Measurements from ENCODE around the gene TRMO. TPM values are rescaled to one million over a fixed set of nuclear protein-coding genes. Genes with fewer than 3 reads are reported as not detected.

The TRMO gene
- total RNA-seq, 2 donors from 2014 or later: 14.0 to 15.0 TPM

DNA sequence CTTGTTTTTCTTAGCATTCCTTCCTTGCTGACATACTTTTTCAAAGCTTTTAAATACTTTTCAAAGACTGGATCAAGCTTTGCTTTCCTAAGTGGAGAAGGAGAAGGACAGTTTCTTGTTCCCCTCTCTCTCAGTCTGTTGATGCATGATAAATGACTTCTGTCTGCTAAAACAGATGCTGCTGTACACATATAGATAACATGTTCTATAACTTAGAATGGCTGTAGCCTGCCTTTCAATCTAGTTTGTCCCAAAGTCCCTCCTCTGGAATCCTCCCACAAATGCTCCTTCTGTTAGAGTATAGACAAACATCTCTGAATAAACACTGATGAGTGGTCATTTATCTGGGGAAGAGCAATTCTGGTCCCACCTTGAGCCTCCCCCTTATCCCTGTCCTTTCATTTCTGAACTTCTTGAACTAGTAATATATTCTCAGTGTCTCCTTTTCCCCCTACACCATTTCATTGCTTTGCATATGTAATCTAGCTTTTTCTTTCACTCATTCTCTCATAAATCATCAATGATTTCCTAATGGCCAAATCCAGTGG, 21.1 kb upstream of the TRMO start:
- ATAC-seq: no peak

DNA sequence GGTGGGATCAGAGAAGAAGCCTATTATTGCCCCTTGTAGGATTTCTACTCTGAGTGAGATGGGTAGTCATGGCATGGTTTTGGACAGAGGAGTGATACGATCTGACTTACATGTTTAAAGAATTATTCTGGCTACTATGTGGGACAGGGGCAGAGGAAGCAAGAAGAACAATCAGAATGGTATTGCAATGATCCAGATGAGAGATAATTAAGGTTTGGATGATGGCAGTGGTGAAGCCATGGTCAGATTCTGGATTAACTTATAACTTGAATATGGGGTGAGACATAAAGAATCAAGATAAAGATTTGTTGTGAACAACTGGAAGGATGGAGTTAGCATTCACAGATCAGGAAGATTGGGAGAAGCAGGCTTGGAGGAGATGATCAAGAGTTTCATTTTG, 19.0 kb upstream of the TRMO start:
- ATAC-seq: no peak
- no peak for DNase-seq
- intact Hi-C loops (cut with DNase I, micrococcal nuclease): no loop called here

More for the DNA sequence above, 21.1 kb upstream of the TRMO start:
- intact Hi-C loops (cut with DNase I, micrococcal nuclease): no loop called here
- DNase-seq: no peak

DNA sequence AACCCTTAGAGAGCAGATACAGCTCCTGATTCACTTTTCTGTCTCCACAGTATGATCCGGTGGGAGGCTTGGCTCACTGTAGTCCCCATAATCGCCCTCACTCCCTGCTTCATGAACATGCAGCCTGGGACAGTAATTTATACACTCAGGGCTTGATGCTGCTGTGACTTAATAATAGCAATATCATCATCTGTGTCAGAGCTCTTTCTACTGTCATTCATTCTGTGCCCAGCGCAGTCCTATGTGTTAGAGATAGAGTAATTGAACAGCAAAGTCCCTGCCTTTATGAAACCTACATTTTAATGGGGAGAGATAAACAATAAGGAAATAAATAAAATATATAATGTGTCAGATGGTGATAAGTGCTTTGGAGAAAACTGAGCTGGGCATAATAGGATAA, 18.4 kb upstream of the TRMO start:
- intact Hi-C loops (cut with DNase I, micrococcal nuclease): no loop called here
- ATAC-seq (no peak), DNase-seq (no peak)

DNA sequence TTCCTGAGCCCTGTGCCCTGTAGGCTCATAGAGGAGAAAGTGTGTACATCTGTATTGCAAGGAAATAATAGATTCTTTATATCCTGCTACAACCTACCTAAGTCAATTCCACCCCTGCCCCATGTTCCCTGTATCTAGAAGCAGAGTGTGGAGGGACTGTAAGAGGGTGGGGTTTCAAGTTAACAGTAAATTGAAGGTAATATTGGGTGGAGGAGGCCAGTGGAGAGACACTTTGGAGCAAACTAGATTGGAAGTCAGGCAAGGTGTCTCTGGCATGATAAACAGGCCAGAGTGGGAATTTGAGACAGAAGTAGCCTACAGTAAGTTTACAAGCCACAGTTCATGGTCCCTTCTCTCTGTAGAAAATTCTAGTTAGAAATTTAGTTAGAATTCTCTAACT, 17.9 kb upstream of the TRMO start:
- intact Hi-C loops (cut with DNase I, micrococcal nuclease): no loop called here
- DNase-seq: no peak
- no peak for ATAC-seq

DNA sequence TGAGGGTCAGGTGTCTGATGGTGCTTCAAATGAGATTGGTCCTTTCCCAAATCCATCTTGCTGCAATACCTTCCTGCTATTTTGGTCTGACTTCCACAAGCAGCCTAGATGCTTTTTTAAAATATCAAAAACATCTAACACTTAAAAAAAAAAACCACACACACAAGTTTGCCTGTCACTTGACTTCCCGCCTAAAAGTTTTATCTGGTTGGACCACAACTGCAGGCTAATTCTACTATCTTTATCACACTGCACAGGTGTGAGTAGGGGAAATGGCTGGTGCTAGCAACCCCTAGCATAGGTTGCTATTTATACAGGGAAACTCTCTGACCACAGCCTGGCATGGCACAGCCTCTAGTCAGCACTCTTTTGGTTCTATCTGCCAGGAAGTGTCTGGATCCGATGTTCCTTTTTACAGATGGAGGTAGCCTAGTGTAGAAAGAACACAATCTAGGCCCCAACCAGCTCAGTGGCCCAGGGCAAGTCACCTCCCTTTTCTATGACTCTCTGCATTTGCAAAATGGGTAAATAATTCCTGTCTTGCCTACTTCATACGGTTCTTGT, 15.9 kb upstream of the TRMO start, which contains the start of gene HEMGN:
TSS of gene HEMGN (minus strand) at position 92 of the 564 bp plus-strand sequence. CDS start at position 56, 36 bp downstream.
- DNase-seq (no peak), ATAC-seq (peak; percentile 33)
- intact Hi-C loops (cut with DNase I, micrococcal nuclease): no loop called here

DNA sequence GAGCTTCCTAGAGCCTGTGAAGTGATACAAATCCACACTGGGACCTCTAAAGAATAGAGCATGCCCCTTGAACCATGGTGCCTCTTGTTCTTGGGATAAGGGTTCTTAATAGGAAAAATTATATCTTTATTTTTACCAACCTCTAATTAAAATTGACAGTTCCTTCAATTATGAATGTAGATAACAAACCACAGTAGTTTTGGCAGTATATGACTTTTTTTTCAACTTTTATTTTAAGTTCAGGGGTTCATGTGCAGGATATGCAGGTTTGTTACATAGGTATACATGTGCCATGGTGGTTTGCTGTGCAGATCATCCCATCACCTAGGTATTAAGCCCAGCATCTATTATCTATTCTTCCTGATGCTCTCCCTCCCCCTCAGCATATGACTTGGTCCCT, 14.7 kb upstream of the TRMO start:
- ATAC-seq (no peak), DNase-seq (no peak)
- intact Hi-C loops (cut with DNase I, micrococcal nuclease): no loop called here

DNA sequence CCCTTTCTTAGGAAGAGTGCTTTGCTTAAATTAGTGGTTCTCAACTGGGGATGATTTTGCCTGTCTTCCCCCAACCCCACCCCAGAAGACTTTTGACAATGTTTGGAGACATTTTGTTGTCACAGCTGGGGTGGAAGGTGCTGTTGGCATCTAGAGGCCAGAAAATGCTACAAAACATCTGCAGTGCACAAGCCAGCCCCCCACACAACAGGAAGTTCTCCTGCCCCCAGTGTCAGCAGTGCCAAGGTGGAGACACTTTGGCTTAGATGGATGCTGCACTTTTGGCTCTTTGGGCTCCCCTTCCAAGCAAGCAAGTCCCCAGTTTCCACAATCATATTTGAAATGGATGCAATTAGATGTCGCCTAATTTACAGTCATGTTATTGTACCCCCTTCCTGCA, 13.0 kb upstream of the TRMO start:
- intact Hi-C loops (cut with DNase I, micrococcal nuclease): no loop called here

DNA sequence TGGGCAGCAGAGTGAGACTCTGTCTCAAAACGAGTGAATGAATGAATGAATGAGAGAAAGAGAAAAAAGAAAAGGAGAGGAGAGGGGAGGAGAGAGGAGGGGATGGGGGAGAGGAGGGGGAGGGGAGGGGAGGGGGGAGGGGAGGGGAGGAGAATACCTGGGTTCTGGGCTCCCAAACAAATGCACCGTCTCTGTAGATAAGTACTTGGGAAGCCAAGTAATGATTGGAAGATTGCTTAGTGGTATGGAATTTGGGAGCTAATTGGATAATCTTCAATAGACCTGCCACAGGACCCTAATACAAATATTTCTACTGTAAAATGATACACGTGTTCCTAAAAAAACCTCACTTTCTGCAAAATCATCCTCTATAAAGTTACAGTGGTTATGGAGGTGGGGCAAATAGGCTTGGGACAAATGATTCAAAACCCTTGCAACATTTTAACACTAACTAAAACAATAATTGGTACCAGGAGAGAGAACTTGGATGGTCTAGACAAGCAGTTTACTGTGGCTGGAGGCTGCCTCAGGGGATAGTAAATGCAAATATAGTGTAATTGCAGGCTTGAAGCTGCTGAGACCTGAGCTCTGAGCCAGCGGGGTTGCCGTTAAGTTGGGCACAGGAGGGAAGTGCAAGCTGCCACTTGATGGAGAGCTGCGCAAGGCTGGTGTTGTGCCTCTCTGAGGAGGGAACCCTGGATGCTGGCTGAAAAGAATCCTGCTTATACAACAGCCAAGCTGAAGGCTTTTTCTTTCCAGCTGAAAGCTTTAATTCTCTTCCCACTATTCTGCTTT, 12.2 kb upstream of the TRMO start:
- no peak for ATAC-seq
- intact Hi-C loops (cut with DNase I, micrococcal nuclease): no loop called here
- DNase-seq: no peak

More for the DNA sequence above, 13.0 kb upstream of the TRMO start:
- DNase-seq: no peak
- no peak for ATAC-seq

DNA sequence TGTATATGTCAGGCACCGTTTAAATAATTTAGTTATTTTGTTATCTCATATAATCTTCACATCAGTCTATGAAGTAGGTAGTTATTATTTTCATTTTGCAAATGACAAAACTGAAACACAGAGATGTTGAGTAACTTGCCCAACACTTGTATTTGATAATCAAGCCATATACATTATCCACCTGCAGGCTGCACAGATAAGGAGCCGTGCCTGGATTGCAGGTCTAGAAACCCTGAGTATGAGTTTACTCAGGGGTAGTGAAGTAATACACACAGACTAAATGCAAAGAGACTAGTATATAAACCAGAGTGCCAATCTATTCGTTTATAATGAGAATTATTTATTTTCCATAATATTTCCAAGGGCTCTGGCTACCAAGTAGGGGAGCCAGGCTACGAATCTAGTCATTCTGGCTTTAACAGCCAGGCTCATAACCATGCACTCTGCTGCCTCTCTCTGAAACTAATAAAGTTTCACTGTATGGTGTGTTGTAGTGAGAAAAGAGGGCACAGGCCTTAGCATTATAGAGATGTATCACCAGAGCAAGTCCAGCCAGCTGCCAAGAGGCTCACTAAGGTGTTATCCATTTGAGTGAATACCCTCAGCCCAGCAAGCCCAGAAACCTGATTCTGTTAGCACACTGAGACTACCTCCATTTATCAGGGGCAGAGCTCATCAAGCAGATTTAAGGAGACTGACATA, 11.1 kb upstream of the TRMO start:
- no peak for DNase-seq
- intact Hi-C loops (cut with DNase I, micrococcal nuclease): no loop called here
- ATAC-seq: no peak

DNA sequence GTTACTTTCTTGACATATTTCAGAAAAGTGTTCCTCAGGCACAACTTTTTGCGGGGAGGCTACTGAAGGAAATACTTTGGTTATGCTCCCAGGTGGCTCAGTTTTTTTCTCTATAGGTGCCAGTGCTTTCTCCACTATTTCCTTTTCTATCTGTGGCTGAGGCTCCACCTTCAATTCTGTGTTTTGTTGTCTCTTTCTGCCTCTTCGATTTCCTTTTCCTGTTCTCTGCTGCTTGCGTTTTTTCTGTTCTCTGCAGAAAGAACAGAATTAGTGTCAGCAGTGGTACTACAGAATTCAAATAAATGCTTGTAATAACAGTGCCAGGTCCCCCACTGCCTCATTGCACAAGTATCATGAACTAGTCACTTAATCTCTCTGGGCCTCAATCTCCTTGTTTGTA, 8.7 kb upstream of the TRMO start:
- DNase-seq: no peak
- intact Hi-C loops (cut with DNase I, micrococcal nuclease): no loop called here
- no peak for ATAC-seq

DNA sequence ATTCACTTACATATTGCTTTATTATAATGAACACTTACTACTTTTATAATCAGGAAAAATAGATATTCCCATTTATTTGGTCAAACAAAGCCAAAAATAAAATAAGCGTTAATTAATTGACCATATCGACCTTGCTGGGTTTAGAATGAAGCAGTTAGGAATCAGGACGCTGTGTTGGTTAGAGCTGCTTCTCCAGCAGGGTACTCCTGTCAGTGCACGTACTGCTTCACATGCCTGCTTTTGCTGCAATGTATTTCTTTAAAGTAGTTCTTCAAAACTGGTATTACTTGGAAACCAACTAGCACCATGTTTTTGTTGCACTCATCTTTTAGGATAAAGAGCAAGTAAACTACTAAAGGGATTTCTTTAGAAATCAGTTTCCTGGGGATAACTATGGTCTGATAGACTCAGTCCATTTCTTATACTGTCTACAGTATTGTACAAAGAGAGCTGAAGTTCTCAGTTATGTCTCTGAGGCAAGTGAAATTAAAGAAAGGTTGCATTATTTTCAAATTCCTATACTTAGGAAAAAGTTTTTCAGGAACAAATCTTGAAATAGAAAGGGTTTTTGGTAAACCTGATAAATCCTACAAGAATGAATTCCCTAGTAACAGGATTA, 6.8 kb upstream of the TRMO start:
- intact Hi-C loops (cut with DNase I, micrococcal nuclease): loop anchor here in 1 of 2 donors (10.0 kb wide), 2 partner anchors 56 to 106 kb away; partner anchors contain the start of gene ANP32B
- DNase-seq: no peak
- no peak for ATAC-seq

DNA sequence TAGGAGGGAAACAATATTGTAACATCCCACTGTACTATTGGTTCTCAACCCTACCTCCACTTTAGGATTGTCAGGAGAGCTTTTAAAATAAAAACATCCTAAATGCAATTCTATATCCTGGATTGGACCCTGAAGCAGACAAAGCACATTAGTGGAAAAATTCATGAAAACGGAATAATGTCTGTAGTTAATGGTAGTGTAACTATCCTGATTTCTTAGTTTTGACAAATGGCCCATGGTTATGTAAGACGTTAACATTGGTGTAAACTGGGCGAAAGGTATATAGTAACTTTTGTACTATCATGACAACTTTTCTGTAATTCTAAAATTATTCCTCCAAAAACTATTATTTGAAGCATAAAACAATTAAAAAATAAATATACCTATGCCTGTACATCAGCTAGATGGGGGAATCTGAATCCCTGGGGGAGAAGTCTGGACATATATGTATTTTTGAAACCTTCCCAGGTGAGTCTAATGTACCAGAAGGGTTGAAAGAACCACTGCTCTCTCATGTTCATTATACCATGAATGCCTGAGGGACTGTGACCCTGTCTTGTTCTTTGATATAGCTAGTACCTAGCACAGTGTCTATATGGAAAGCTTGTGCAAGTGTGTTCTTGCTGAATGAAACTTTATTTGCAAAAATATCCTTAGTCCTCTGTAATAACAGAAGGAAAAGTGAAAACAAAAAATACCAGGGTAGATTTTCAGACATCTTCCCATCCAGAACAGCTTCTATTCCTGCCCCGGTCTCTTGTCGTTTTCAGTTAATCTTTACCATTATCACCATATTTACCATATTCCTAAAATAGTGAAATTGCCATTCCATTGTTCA, 3.4 kb upstream of the TRMO start:
- intact Hi-C loops (cut with DNase I, micrococcal nuclease): loop anchor here in 1 of 2 donors (10.0 kb wide), 2 partner anchors 59 to 109 kb away; partner anchors contain the start of gene ANP32B
- DNase-seq: no peak
- ATAC-seq: no peak

DNA sequence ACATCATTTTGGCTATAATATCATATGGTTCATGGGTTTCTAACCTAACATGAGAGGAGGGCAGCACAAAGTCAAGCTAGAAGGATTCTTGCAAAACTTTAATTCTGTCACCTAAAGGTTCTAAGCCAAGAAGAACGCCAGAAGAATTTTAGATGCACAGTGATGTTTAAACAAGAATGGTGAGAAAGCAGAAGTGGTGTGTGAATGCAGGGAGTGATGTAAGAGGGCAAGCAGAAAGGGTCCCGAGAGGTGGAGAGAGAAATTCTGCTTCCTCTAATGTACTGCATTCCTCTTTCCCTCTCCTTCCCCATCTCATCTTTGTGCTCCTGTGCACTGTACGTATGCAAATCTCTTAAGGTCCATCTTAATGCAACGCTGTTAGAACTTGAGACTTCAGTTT, 2.1 kb upstream of the TRMO start:
- no peak for DNase-seq
- no peak for ATAC-seq
- intact Hi-C loops (cut with DNase I, micrococcal nuclease): loop anchor here in 1 of 2 donors (5.0 to 10.0 kb wide), 3 partner anchors 60 to 333 kb away; partner anchors contain the start of genes ANP32B and TBC1D2

DNA sequence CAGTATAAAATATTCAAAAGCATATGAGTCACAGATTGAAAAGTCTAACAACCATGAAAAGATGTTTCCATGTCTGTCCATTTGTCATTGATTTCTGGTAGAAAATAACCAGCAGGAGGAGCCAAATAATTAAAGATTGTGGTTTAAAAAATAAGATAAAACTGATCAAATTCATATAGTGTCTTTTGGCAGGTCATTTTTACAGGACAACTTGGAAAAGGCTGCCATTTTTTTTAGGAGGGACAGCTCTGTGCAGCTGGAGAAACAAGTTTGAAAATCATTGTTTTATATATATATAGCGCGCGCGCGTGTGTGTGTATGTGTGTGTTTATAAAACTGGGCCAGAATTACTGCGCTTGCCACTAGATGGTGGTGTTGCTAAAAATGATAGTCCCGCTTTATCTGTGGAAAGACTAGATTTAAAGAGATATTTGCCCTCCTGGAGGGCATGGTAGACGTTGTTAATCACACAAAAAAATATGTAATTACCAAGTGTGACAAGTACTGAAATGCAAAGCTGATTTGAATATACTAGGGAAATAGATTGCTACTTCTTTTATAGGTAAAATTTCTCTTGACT, 1.3 kb upstream of the TRMO start:
- peak; percentile 73 to 90 for DNase-seq
- intact Hi-C loops (cut with DNase I, micrococcal nuclease): loop anchor here in 1 of 2 donors (5.0 to 10.0 kb wide), 3 partner anchors 61 to 334 kb away; partner anchors contain the start of genes ANP32B and TBC1D2
- ATAC-seq: peak; percentile 46

DNA sequence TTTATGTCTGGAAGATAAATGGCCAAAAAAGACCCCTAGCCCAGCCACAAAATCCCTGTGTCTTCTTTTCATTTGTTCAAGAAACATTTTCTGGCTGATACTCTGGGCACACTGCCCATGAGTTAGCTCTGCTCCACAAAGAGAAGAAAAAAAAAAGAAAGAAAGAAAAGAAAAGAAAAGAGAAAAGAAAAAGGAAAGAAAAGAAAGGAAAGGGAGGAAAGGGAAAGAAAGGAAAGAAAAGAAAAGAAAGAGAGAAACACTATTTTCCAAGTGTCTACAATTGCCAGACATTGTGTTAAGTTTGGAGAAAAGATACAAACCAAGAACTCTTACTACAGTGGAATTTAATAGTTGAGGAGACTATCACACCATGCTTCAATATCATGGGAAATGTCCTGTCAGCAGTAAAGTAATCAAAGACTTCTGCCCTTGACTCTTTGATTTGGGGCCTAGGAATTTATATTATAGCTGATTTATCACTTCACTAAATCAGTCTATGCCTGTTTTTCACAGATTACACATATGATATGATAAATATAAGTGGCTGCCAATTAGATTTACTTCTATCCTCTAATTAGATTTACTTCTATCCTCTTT, 3.0 kb downstream of the TRMO start:
- ATAC-seq (no peak), DNase-seq (no peak)
- intact Hi-C loops (cut with DNase I, micrococcal nuclease): no loop called here

DNA sequence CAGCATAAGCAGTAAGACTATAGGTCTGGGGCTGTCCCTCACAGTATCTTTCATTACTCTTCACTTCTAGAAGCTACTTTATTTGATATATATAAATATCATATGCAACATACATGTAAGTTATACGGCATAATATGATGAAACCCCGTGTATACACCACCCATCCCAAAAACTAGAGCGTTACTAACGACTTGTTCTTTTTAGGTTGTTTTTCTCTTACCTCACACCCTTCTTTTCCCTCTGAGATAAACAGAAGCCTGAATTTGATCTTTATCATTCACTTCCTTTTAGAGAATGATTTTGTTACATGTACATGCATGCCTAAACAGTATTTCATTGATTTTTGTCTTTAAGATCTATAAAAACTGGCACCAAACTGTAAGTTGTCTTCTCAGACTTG, 3.7 kb downstream of the TRMO start:
- ATAC-seq (no peak), DNase-seq (no peak)
- intact Hi-C loops (cut with DNase I, micrococcal nuclease): no loop called here

DNA sequence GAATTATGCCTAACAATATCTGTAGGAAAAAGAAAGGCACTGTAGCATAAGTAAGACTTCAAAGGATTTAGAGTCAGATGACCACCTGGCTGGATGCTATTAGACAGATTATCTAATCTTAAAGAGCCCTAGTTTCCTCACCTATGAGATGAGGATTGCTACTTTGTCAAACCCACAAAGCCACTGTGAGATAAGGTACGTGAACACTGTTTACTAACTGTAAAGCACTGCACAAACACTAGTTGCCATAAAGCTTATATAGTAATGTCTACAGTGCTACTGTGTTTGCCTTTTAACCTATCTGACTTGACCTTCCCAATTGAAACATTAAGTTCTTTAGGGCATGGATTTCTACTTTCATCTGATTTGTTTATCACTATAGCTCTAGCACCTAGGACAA, 10.3 kb downstream of the TRMO start:
- DNase-seq (no peak), ATAC-seq (peak; percentile 61)
- intact Hi-C loops (cut with DNase I, micrococcal nuclease): no loop called here
